ENCODE data around the gene MAP2. TPM values are rescaled to one million over a fixed set of nuclear protein-coding genes. Genes with fewer than 3 reads are reported as not detected.

MAP2 gene
- total RNA-seq, 1 experiment from 2014 or later, result 7.6 TPM

- TF ChIP-seq, protein P1, sequence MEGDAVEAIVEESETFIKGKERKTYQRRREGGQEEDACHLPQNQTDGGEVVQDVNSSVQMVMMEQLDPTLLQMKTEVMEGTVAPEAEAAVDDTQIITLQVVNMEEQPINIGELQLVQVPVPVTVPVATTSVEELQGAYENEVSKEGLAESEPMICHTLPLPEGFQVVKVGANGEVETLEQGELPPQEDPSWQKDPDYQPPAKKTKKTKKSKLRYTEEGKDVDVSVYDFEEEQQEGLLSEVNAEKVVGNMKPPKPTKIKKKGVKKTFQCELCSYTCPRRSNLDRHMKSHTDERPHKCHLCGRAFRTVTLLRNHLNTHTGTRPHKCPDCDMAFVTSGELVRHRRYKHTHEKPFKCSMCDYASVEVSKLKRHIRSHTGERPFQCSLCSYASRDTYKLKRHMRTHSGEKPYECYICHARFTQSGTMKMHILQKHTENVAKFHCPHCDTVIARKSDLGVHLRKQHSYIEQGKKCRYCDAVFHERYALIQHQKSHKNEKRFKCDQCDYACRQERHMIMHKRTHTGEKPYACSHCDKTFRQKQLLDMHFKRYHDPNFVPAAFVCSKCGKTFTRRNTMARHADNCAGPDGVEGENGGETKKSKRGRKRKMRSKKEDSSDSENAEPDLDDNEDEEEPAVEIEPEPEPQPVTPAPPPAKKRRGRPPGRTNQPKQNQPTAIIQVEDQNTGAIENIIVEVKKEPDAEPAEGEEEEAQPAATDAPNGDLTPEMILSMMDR (IDR thresholded peaks at IDR 0.05), result no peak
- no peak for TF ChIP-seq SMAD3 (CRISPR knock-in tag; IDR thresholded peaks at IDR 0.05; ENCODE audit: borderline replicate concordance)
- TF ChIP-seq, protein P2, sequence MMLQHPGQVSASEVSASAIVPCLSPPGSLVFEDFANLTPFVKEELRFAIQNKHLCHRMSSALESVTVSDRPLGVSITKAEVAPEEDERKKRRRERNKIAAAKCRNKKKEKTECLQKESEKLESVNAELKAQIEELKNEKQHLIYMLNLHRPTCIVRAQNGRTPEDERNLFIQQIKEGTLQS (CRISPR knock-in tag; conservative IDR thresholded peaks at IDR 0.05), result no peak
- TF ChIP-seq FOXK1 (CRISPR knock-in tag; IDR thresholded peaks at IDR 0.05), result no peak
- no peak for TF ChIP-seq CREM (CRISPR knock-in tag; IDR thresholded peaks at IDR 0.05)
These were observed 81.6 kb downstream of the MAP2 start (continued) for GRCh38 chr2:209505410-209505809.

DNA sequence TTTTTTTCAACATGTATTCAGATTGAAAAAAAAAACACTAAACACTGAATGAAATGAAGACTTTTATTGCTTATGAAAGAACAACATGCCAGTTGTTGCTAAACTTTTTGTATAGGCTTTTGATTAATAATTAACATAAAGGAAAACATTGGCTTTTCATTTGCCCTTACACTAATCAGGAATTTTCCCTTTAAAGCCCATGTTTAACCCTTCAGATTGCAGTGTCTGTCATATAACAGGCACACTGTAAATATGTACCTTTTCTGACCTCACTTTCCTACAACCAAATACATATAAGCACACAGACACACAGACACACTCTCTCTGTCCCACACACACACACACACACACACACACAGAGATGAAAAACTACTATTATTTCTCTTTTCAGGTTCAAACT is 84.4 kb downstream of the MAP2 start:
- no peak overlapping the region for H3K27ac Mint-ChIP-seq
- POLR2A ChIA-PET, result no interaction called here
- ATAC-seq, result no peak
- no peak for TF ChIP-seq NR2C2 (CRISPR knock-in tag; IDR thresholded peaks at IDR 0.05)
- TF ChIP-seq ATF6 (CRISPR knock-in tag; IDR thresholded peaks at IDR 0.05), result no peak
- TF ChIP-seq PRRX2 (CRISPR knock-in tag; IDR thresholded peaks at IDR 0.05), result no peak
- TF ChIP-seq ZNF425 (CRISPR knock-in tag; conservative IDR thresholded peaks at IDR 0.05), result no peak
- no peak for TF ChIP-seq FOXK1 (CRISPR knock-in tag; IDR thresholded peaks at IDR 0.05)
- TF ChIP-seq ZNF317 (CRISPR knock-in tag; IDR thresholded peaks at IDR 0.05; ENCODE audit: borderline replicate concordance, low read depth), result no peak
- TF ChIP-seq ETV6 (CRISPR knock-in tag; IDR thresholded peaks at IDR 0.05), result no peak
- no peak for TF ChIP-seq ZNF263 (CRISPR knock-in tag; IDR thresholded peaks at IDR 0.05; ENCODE audit: low read depth)
- TF ChIP-seq OVOL2 (CRISPR knock-in tag; IDR thresholded peaks at IDR 0.05; ENCODE audit: borderline replicate concordance), result no peak
- no peak for TF ChIP-seq ZNF512 (CRISPR knock-in tag; IDR thresholded peaks at IDR 0.05; ENCODE audit: borderline replicate concordance)
- CTCF ChIA-PET, result interaction anchor here (0.7 kb wide), 1 partner anchor 83 kb away, joined by 3 read pairs; no protein-coding TSS in a partner anchor
- H3K4me1 Mint-ChIP-seq, result no peaks in the 10 kb centered on the region
- H3K4me3 Mint-ChIP-seq, result no peak overlapping the region
- H3K36me3 Mint-ChIP-seq, result no peaks in the 10 kb centered on the region
- peaks cover 50% of the 10 kb centered on the region for H3K27me3 Mint-ChIP-seq (ENCODE audit: low read depth)
- no peak for DNase-seq (ENCODE audit: low spot score)
- no peaks in the 10 kb centered on the region for H3K9me3 Mint-ChIP-seq

GRCh38 chr2:209511637-209512036 is 87.8 kb downstream of the MAP2 start:
- no peak for TF ChIP-seq AR (CRISPR knock-in tag; IDR thresholded peaks at IDR 0.05)
- H3K27ac Mint-ChIP-seq, result no peak overlapping the region
- peaks cover 68% of the 10 kb centered on the region for H3K27me3 Mint-ChIP-seq (ENCODE audit: low read depth)
- POLR2A ChIA-PET, result no interaction called here
- no peaks in the 10 kb centered on the region for H3K36me3 Mint-ChIP-seq
- DNase-seq (ENCODE audit: low spot score) (no peak), ATAC-seq (no peak)
- CTCF ChIA-PET, result no interaction called here
- H3K4me1 Mint-ChIP-seq, result no peaks in the 10 kb centered on the region
- no peak overlapping the region for H3K4me3 Mint-ChIP-seq
- H3K9me3 Mint-ChIP-seq, result no peaks in the 10 kb centered on the region
